ENCODE measurements around the gene CD48.

DNA sequence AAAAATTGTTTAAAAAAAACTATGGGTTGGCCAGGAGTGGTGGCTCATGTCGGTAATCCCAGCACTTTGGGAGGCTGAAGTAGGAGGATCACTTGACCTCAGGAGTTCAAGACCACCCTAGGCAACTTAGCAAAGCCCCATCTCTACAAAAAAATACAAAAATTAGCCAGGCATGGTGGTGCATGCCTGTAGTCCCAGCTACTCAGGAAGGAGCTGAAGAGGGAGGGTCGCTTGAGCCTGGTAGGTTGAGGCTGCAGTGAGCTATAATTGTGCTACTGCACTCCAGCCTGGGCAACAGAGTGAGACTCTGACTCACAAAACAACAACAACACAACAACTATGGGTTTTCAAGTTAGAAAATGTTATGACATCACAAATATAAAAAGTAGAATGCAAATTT is 43.8 kb upstream of the CD48 start:
- TF ChIP-seq CTCF (IDR thresholded peaks at IDR 0.05) (no peak), POLR2A (IDR thresholded peaks at IDR 0.05) (no peak), EP300 (IDR thresholded peaks at IDR 0.05) (no peak), POLR2AphosphoS5 (IDR thresholded peaks at IDR 0.05) (no peak)
